Calu3 (cell line): ENCODE data around the gene ALKBH5. TPM values are rescaled to one million over a fixed set of nuclear protein-coding genes. Genes with fewer than 3 reads are reported as not detected.

Experiments
- BruUV-seq: library from RNA; stranded (reverse); fragments of 400-500 nt; replicated peaks from 2 replicates; lab custom pipeline; 2021; lab: Mats Ljungman, UMichigan
- CTCF ChIA-PET: fragments of 300-600 bp; sonication (Branson Sonifier 250); formaldehyde crosslinking; loops from one replicate; lab custom pipeline; 2022; ENCODE audit warnings: antibody characterized with exemption; lab: Charles Lee
- DNase-seq: peaks from one replicate; pipeline ENCODE4 v3.0.0; 2022
- H3K27ac Mint-ChIP-seq: one replicate; pipeline ENCODE4 v1.8.0; 2022; ENCODE audit warnings: mixed read lengths; ENCODE audit not compliant: unreplicated experiment
- H3K27me3 Mint-ChIP-seq: one replicate; pipeline ENCODE4 v1.8.0; 2022; ENCODE audit warnings: mixed read lengths; ENCODE audit not compliant: unreplicated experiment
- H3K36me3 Mint-ChIP-seq: one replicate; pipeline ENCODE4 v1.8.0; 2022; ENCODE audit warnings: mild to moderate bottlenecking, moderate library complexity, mixed read lengths; ENCODE audit not compliant: insufficient read depth, unreplicated experiment
- H3K4me1 Mint-ChIP-seq: one replicate; pipeline ENCODE4 v1.8.0; 2022; ENCODE audit warnings: mild to moderate bottlenecking, low read depth, mixed read lengths; ENCODE audit not compliant: unreplicated experiment
- H3K4me3 Mint-ChIP-seq: one replicate; pipeline ENCODE4 v1.8.0; 2022; ENCODE audit warnings: mild to moderate bottlenecking, low read depth, moderate library complexity, mixed read lengths; ENCODE audit not compliant: unreplicated experiment
- H3K9me3 Mint-ChIP-seq: one replicate; pipeline ENCODE4 v1.8.0; 2022; ENCODE audit warnings: low read depth, mixed read lengths; ENCODE audit not compliant: unreplicated experiment
- CTCF ChIP-seq: fragments of 200-600 bp; IDR thresholded peaks from one replicate; pipeline ENCODE4 v1.8.0; 2022; ENCODE audit warnings: antibody characterized with exemption; ENCODE audit not compliant: unreplicated experiment
- intact Hi-C: fragments of 100-400 bp; cut with micrococcal nuclease; formaldehyde crosslinking; loops from one replicate; pipeline ENCODE4 v1.10.0; 2022; ENCODE audit not compliant: unreplicated experiment
- total RNA-seq: library from RNA; stranded (reverse); gene quantifications from 2 replicates; pipeline ENCODE4 v1.2.3, GENCODE V29; 2022

Gene ALKBH5
- total RNA-seq, 1 experiment from 2014 or later, result 51.7 TPM

DNA sequence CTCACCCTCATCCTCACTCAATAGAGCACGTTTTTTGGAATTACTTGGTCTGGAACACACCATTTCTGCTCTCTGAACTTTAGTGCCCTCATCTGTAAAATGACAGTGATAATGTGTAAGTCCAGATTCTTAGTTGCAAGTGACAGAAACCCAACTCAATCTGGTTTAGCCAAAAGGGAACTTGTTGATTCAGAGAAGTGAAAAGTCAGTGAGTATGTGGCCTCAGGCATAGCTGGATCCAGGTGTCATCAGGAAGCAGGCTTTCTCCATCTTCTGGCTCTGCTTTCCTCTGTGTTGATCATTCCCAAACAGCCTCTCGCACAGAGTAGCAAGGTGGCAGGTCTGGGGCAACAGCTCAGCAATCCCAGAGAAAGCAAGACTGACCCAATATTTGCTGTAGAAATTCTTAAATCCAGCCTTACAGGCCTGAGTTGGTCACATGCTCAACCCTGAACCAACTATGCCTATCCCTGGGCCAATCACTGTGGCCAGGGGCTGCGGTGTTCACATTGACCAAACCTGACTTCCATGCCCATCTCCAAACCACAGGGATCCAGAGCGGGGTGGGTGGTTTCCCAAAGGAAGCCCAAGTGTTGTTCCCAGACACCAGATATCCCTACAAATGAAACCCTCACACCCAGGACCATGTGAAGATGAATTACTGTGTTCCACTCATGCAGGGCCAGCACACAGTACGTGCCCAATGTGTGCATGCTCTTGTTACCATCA lies 23.3 kb upstream of the ALKBH5 start:
- CTCF ChIA-PET, result no interaction called here
- H3K27ac Mint-ChIP-seq, result no peak overlapping the region
- no peak overlapping the region for H3K4me3 Mint-ChIP-seq
- no peak for DNase-seq
- H3K4me1 Mint-ChIP-seq, result no peaks in the 10 kb centered on the region
- H3K9me3 Mint-ChIP-seq, result no peaks in the 10 kb centered on the region
- H3K27me3 Mint-ChIP-seq, result peaks cover 13% of the 10 kb centered on the region
- no TSS peak for BruUV-seq
- H3K36me3 Mint-ChIP-seq, result peaks cover 10% of the 10 kb centered on the region
- no peak for TF ChIP-seq CTCF
- intact Hi-C loops, result no loop called here

DNA sequence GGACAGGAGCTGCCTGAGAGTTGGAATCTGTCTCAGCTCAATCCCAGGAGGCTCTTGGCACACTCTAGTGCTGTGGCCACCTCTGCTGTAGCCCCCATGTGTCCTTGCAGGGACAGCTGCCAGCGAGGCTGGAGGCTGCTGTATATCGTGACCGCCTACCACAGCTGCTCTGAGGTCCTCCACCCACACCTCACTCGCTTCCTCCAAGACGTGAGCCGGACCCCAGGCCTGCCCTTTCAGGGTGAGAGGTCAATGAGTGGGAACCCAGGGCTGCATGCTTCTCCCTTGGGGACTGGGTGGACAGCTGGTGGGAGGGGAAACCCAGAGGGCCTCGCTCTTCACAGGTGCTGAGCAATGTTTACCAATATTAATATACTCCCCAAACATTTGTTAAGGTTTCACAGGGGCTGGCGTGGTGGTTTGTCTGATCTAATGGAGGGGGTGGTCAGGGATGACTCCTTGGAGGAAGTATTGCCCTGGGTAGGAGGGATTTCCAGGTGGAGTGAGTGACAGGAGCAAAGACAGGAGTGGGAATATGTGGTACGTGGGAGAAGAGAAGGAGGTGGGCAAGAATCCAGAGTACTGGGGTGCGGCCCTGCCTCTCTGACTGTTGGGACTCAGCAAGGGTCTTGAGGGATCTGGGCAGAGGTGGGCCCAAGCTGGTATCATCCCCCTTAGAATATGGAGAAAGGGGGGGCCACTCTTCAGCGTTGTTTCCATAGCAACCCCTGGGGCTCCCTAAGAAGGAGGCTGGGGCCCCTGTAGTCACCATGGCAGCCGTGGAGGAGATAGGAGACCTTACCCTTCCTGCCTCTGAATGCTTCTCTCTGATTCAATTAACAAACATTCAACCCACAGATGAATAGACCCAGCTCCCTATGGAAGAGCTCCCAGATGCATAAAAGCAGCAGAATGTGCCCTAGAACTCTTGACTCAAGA lies 22.2 kb upstream of the ALKBH5 start:
- peaks cover 13% of the 10 kb centered on the region for H3K27me3 Mint-ChIP-seq
- BruUV-seq, result no TSS peak
- H3K4me1 Mint-ChIP-seq, result no peaks in the 10 kb centered on the region
- peaks cover 10% of the 10 kb centered on the region for H3K36me3 Mint-ChIP-seq
- no peak for TF ChIP-seq CTCF
- CTCF ChIA-PET, result no interaction called here
- DNase-seq, result no peak
- no peak overlapping the region for H3K4me3 Mint-ChIP-seq
- H3K27ac Mint-ChIP-seq, result no peak overlapping the region
- H3K9me3 Mint-ChIP-seq, result no peaks in the 10 kb centered on the region
- intact Hi-C loops, result no loop called here

- H3K27me3 Mint-ChIP-seq, result peaks cover 13% of the 10 kb centered on the region
- H3K4me1 Mint-ChIP-seq, result no peaks in the 10 kb centered on the region
- H3K36me3 Mint-ChIP-seq, result peaks cover under 1% of the 10 kb centered on the region
- no peak for TF ChIP-seq CTCF
- intact Hi-C loops, result no loop called here
- H3K4me3 Mint-ChIP-seq, result no peak overlapping the region
- CTCF ChIA-PET, result no interaction called here
- no peaks in the 10 kb centered on the region for H3K9me3 Mint-ChIP-seq
- no peak for DNase-seq
- BruUV-seq, result no TSS peak
- no peak overlapping the region for H3K27ac Mint-ChIP-seq
Measured at GRCh38 chr17:18163547-18163946, 20.1 kb upstream of the ALKBH5 start.

DNA sequence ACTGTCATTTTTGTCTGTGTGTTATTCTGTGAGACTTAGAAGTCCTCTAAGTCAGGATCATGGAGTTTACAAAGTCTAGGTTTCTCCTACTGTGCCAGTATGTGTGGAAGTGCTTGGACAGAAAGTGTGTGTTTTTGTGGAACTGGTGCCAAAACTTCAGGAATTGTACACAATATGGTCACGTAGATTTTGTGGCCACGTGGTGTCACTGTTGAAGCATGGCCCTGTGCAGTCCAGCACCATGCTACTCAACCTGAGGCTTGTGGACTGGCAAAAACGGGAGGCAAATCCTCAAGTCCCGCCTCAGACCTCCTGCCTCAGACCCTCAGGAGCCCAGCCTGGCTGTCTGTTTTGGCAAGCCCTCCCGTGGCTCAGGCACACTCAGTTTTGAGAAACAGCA lies 16.7 kb upstream of the ALKBH5 start:
- no peak for TF ChIP-seq CTCF
- CTCF ChIA-PET, result no interaction called here
- Mint-ChIP-seq H3K36me3 (no peaks in the 10 kb centered on the region), H3K4me3 (no peak overlapping the region), H3K27me3 (no peaks in the 10 kb centered on the region), H3K27ac (no peak overlapping the region), H3K9me3 (no peaks in the 10 kb centered on the region), H3K4me1 (no peaks in the 10 kb centered on the region)
- intact Hi-C loops, result no loop called here
- DNase-seq, result no peak
- BruUV-seq, result no TSS peak
